ENCODE measurements around the gene PCBP2. TPM values are rescaled to one million over a fixed set of nuclear protein-coding genes. Genes with fewer than 3 reads are reported as not detected.

Gene PCBP2
- total RNA-seq, 1 donor from 2014 or later, result 1,001 TPM

DNA sequence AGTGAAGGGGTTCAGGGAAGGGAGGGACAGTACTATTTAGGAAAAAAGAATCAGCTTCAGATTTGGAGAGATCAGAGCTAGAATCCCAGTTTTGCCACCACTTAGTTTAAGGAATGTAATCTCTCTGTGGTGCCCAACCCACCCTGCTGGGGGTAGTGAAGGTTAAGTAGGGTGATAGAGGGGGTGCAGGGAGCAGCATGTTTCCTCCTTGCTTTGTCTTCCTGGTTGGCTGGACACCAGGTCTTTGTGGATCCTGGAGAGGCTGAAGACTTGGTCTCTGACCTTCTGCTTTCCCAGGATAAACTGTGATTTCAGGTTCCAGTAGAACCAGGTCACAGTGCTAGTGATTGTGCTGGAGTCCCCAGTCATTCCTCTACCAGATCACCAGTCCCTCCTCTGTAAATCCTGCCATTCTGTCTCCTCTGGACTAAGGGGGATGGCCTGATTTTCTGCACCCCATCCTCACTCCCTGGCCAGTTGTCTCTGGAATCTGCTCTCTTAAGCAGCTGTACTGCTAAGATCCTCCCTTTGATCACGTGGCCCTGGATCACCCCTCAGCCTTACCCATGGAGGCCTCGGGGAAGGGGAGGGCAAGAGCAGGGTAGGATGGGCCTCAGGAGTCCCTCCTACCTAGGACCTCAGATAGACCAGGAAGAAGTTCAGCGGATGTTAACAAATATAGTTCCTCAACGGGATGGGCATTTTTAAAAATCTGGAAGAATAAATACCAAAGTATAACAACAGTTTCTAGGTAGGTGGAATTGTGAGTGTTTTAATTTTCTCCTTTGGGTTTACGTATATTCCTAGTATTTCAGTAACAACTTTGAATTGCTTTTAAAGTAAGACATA, 44.2 kb downstream of the PCBP2 start:
- intact Hi-C loops (cut with micrococcal nuclease), result no loop called here
- Mint-ChIP-seq H3K36me3 (ENCODE audit: low read depth) (peaks cover 3% of the 10 kb centered on the region), H3K27me3 (ENCODE audit: low read depth) (no peaks in the 10 kb centered on the region), H3K27ac (no peak overlapping the region), H3K9me3 (no peaks in the 10 kb centered on the region), H3K4me3 (ENCODE audit: low read depth) (no peak overlapping the region), H3K4me1 (ENCODE audit: low read depth) (peaks cover 33% of the 10 kb centered on the region)
- no peak for DNase-seq (ENCODE audit: low spot score)

DNA sequence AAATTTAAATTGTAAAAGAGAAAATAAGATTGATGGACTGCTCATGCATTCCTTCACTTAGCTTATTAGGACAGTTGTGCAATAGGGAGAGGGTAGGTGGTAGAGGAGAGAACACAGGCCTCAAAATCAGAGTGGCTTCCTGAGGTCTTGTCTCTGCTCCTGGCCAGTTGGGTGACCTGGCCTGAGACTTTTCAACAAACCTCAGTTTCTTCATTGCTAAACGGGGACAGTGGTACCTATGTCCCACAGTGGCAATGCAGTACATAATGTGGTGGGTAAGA, 44.8 kb downstream of the PCBP2 start:
- no peak for DNase-seq (ENCODE audit: low spot score)
- Mint-ChIP-seq H3K4me3 (ENCODE audit: low read depth) (no peak overlapping the region), H3K36me3 (ENCODE audit: low read depth) (peaks cover 3% of the 10 kb centered on the region), H3K4me1 (ENCODE audit: low read depth) (peaks cover 33% of the 10 kb centered on the region), H3K9me3 (no peaks in the 10 kb centered on the region), H3K27me3 (ENCODE audit: low read depth) (no peaks in the 10 kb centered on the region), H3K27ac (no peak overlapping the region)
- intact Hi-C loops (cut with micrococcal nuclease), result no loop called here

DNA sequence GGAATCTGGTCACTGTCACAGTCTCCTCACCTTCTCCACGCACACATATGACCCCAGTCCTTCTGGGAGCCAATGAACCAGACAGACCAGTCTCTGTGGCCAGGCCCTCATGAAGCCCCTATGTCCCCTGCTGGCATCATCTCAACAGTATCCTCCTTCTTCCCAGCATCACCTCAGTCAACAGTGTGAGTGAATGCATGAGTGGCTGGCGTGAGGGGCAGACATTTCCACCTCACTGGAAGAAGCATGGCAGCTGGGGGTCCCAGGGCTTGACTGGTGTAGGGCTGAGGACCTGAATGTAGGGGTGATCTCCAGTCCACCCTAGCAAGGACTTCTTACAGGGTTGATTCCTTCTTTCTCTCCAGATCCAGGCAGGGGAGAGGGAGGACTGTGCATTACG, 45.6 kb downstream of the PCBP2 start:
- Mint-ChIP-seq H3K27me3 (ENCODE audit: low read depth) (no peaks in the 10 kb centered on the region), H3K36me3 (ENCODE audit: low read depth) (peaks cover 3% of the 10 kb centered on the region), H3K4me3 (ENCODE audit: low read depth) (peak overlapping the region; percentile 1), H3K9me3 (no peaks in the 10 kb centered on the region), H3K27ac (no peak overlapping the region), H3K4me1 (ENCODE audit: low read depth) (peaks cover 38% of the 10 kb centered on the region)
- intact Hi-C loops (cut with micrococcal nuclease), result no loop called here
- no peak for DNase-seq (ENCODE audit: low spot score)

DNA sequence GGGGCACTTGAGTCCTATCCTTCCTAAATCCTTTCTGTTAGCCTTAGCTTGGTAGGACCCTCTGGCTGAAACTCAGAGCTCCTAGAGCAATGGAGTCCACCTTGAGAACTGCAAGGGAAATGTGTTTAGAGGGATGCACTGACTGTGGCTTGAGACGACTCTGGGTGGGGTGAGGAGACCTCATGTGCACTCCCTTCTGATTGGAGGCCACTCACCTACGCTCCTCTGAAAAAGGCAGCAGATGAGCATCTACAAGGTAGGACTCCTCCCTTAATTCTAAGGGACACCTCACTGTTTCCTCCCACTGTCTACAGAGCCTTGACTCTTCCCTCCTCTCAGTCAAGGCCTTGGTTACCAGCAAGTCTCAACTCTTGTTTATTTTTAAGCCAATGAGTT, 46.3 kb downstream of the PCBP2 start:
- Mint-ChIP-seq H3K27ac (peak overlapping the region; percentile 80), H3K36me3 (ENCODE audit: low read depth) (peaks cover 3% of the 10 kb centered on the region), H3K4me3 (ENCODE audit: low read depth) (peak overlapping the region; percentile 90), H3K4me1 (ENCODE audit: low read depth) (peaks cover 35% of the 10 kb centered on the region), H3K27me3 (ENCODE audit: low read depth) (no peaks in the 10 kb centered on the region), H3K9me3 (no peaks in the 10 kb centered on the region)
- intact Hi-C loops (cut with micrococcal nuclease), result no loop called here
- DNase-seq (ENCODE audit: low spot score), result no peak

DNA sequence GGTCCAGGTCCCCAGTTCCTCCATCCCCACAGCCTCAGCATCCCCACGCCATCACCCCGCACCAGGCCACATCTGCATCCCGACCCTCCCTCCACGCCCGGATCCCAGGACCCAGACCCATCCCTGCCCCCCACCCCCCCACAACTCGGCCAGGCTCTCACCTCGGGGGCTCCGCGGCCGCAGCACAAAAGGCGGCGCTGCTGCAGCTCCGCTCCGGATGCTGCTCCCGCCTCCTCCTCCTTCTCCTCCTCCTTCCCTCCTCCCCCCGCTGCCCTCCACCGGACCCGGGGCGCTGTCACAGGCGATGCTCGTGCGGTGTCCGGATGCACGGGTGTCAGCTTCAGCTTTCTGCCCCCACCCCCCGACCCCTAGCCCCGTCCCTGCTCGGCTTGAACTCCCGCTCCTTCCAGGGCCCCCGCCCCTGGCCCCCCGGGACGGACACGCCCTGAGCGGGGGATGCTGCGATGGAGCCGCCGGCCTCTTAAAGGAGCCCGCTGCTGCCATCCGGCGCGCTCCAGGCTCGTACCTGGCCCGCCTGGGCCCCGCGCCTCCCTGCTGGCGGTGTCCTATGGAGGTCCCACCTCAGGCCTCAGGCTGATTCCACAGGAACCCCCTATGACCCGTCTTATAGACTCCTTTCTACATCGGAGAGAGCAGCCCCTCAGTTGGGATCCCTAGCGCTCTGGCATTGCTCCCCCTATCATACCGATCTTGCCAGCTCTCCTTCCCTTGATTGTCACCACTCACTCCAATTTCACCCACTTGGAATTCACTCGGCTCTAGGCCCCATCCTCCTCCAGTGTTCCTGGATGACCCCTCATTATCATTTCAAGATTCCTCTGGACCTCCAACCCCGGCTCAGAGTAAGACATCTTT, 47.6 kb downstream of the PCBP2 start, which contains the start of gene MAP3K12:
TSS of gene MAP3K12 (minus strand) at position 193 of the 876 bp plus-strand sequence. CDS start 12,067 bp downstream, outside the sequence.
- peak within 1 kb of the TSS; percentile 90 for H3K4me3 Mint-ChIP-seq (ENCODE audit: low read depth)
- H3K9me3 Mint-ChIP-seq, result no peaks in the 10 kb centered on the region
- H3K27ac Mint-ChIP-seq, result peak within 1 kb of the TSS; percentile 98
- intact Hi-C loops (cut with micrococcal nuclease), result loop anchor here (2.0 to 10.0 kb wide), 2 partner anchors 119 to 295 kb away; partner anchors contain the start of genes ITGB7 and SP1
- H3K27me3 Mint-ChIP-seq (ENCODE audit: low read depth), result no peaks in the 10 kb centered on the region
- DNase-seq (ENCODE audit: low spot score), result peak; percentile 66
- H3K4me1 Mint-ChIP-seq (ENCODE audit: low read depth), result peaks cover 27% of the 10 kb centered on the region
- peaks cover 4% of the 10 kb centered on the region for H3K36me3 Mint-ChIP-seq (ENCODE audit: low read depth)

DNA sequence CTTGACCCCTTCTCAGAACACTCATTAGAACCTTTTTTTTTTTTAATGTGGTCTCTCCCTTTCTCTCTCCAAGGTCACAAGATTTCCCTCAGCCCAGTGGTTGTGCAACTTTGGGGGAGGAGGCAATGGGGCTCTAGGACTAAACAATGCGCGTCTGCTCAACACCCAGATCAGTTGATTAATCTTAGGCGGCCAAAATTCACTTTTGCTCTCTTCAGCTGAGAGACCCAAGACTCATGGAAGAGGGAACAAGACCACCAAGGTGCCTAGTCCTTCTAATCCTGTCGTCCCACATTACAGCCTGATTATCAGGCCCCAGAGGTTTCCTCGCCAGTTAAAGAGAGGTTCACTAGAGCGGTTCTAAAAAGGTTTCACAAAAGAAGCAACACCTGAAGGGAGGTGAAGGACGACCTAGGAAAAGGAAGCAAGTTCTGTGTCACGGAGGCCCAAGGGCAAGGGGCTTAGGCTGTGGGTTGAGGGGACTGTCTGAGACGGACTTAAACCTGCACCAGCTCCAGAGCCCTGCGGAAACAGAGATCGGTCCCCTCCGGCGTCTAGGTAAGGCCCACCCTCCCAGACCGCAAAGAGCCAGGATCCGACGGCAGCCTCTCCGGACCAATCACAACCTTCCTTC, 48.4 kb downstream of the PCBP2 start:
- no peaks in the 10 kb centered on the region for H3K27me3 Mint-ChIP-seq (ENCODE audit: low read depth)
- DNase-seq (ENCODE audit: low spot score), result peak; percentile 32
- H3K36me3 Mint-ChIP-seq (ENCODE audit: low read depth), result peaks cover 9% of the 10 kb centered on the region
- H3K27ac Mint-ChIP-seq, result peak overlapping the region; percentile 98
- no peaks in the 10 kb centered on the region for H3K9me3 Mint-ChIP-seq
- intact Hi-C loops (cut with micrococcal nuclease), result loop anchor here (2.0 to 10.0 kb wide), 2 partner anchors 119 to 295 kb away; partner anchors contain the start of genes ITGB7 and SP1
- peaks cover 27% of the 10 kb centered on the region for H3K4me1 Mint-ChIP-seq (ENCODE audit: low read depth)
- H3K4me3 Mint-ChIP-seq (ENCODE audit: low read depth), result peak overlapping the region; percentile 90

DNA sequence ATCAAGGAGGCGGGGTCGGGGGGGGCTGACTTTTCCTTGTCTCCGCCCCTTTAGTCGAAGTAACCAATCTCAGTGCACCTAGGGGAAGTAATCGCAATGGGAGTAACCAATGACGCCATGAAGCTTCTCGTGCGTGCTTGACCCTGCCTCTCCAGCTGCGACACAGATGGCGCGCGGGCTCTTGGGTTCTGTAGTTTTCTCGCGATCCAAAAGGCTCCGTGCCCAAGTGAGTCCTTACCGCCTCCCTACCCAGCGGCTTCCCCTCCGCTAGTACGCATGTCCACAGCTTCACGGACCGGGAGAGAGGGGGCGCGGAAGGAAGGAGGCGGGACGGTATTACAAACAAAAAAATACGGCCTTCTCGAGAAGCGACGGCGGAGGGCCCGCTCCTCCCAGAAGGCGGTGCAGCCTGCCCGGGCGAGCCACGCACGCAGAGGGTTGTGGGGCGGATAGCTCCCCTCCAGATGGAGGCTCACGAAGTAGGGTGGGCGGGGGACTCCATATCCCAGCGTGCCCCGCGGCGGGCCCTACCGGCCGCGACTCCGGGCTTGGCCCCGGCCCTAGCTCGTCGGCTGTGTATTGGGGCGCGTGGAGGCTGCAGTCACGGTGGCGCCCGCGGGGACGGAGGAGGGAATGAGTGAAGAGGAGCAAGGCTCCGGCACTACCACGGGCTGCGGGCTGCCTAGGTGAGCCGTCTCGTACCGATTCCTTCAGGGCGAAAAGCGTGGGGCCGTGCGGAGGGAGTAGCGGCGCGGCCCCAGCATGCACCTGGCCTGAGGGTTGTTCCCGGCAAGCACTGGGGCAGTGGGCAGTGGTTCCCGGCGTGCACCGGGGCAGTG, 49.1 kb downstream of the PCBP2 start, which contains the start of gene TARBP2:
TSS of gene TARBP2 (plus strand) at position 508 of the 839 bp plus-strand sequence. CDS start at position 634, 126 bp downstream.
- Mint-ChIP-seq H3K4me3 (ENCODE audit: low read depth) (peak within 1 kb of the TSS; percentile 90), H3K9me3 (no peaks in the 10 kb centered on the region), H3K36me3 (ENCODE audit: low read depth) (peaks cover 15% of the 10 kb centered on the region), H3K27ac (peak within 1 kb of the TSS; percentile 98), H3K4me1 (ENCODE audit: low read depth) (peaks cover 27% of the 10 kb centered on the region), H3K27me3 (ENCODE audit: low read depth) (no peaks in the 10 kb centered on the region)
- intact Hi-C loops (cut with micrococcal nuclease), result loop anchor here (1.0 to 10.0 kb wide), 8 partner anchors 8 to 296 kb away; partner anchors contain the start of genes AAAS, ATF7, ATP5MC2 and ITGB7
- peak; percentile 94 for DNase-seq (ENCODE audit: low spot score)

DNA sequence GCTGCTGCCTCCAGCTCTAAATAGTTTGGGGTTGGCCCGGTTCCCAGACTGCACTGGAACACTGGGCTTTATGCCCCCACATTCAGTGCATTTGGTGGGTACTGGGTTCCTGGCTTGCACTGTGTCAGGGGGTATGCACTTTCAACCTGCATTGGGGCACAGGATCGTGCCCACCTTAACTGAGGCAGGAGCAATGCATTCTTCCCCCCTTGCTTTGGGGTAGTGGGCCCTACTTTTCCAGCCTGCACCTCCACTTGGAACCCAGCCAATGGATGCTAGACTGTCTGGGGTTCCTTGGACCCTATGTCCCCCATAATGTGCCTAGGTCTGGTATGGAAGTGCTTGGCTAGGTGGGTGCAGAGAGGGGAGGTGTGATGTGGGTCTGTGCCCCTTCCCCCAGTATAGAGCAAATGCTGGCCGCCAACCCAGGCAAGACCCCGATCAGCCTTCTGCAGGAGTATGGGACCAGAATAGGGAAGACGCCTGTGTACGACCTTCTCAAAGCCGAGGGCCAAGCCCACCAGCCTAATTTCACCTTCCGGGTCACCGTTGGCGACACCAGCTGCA, 49.8 kb downstream of the PCBP2 start:
- Mint-ChIP-seq H3K9me3 (no peaks in the 10 kb centered on the region), H3K4me1 (ENCODE audit: low read depth) (peaks cover 27% of the 10 kb centered on the region), H3K27me3 (ENCODE audit: low read depth) (no peaks in the 10 kb centered on the region), H3K36me3 (ENCODE audit: low read depth) (peaks cover 15% of the 10 kb centered on the region), H3K27ac (peak overlapping the region; percentile 98), H3K4me3 (ENCODE audit: low read depth) (peak overlapping the region; percentile 90)
- intact Hi-C loops (cut with micrococcal nuclease), result loop anchor here (1.0 to 10.0 kb wide), 8 partner anchors 8 to 297 kb away; partner anchors contain the start of genes AAAS, ATF7, ATP5MC2 and ITGB7
- no peak for DNase-seq (ENCODE audit: low spot score)

DNA sequence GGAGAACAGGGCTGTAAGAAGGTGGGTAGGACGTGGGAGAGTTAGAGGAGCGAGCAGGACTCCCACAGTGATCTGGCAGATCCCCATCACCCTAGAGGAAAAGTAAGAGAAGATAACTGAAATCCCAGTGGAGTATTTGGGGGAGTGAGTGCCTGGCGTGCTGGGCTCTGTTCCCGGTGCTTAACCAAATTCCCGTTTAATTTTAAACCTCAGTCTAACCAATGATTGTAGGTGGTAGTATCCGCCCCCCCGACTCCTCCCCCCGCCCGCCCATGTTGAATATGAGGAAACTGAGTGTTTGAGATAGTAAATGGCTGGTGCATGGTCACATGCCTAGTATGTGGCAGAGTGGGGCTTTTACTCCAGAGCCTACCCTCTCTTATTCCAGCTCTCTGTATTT, 50.4 kb downstream of the PCBP2 start:
- Mint-ChIP-seq H3K27ac (peak overlapping the region; percentile 98), H3K9me3 (no peaks in the 10 kb centered on the region), H3K4me1 (ENCODE audit: low read depth) (peaks cover 27% of the 10 kb centered on the region), H3K36me3 (ENCODE audit: low read depth) (peaks cover 15% of the 10 kb centered on the region), H3K4me3 (ENCODE audit: low read depth) (peak overlapping the region; percentile 90), H3K27me3 (ENCODE audit: low read depth) (no peaks in the 10 kb centered on the region)
- intact Hi-C loops (cut with micrococcal nuclease), result loop anchor here (10.0 kb wide), 1 partner anchor 298 kb away; the partner anchor contains the start of gene ITGB7
- no peak for DNase-seq (ENCODE audit: low spot score)

DNA sequence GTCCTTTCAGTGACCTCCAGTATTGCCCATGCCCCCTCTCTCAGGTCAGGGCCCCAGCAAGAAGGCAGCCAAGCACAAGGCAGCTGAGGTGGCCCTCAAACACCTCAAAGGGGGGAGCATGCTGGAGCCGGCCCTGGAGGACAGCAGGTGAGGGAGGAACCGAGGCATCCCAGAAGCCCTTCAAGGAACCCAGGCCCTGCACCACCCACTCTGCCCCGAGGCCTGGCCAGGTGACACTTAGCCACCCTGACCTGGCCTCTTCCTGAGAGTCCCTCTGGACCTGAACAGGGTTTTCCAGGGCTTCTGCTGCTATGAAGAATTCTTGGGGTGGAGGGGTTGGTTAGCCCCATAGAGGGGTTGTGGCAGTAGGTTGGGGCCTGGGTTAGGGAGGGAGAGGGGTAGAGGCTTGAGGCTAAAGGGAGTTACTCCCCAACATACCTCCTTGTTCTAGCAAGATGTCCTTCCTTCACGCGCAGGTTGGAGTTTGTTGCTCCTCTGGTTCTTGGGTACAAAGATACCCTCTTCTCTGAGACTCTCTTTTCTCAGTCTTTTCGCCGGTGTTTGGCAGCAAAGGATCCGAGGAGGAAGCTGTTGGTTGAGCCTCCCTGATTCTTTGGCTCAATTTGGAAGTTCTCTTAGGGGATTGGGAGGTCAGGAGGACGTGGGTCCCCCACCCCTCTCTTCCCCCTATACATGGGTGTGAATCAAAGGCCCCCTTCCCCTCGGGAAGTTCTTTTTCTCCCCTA, 51.3 kb downstream of the PCBP2 start:
- Mint-ChIP-seq H3K36me3 (ENCODE audit: low read depth) (peaks cover 15% of the 10 kb centered on the region), H3K4me3 (ENCODE audit: low read depth) (peak overlapping the region; percentile 26), H3K9me3 (no peaks in the 10 kb centered on the region), H3K4me1 (ENCODE audit: low read depth) (peaks cover 21% of the 10 kb centered on the region), H3K27me3 (ENCODE audit: low read depth) (no peaks in the 10 kb centered on the region), H3K27ac (no peak overlapping the region)
- intact Hi-C loops (cut with micrococcal nuclease), result loop anchor here (10.0 kb wide), 1 partner anchor 298 kb away; the partner anchor contains the start of gene ITGB7
- DNase-seq (ENCODE audit: low spot score), result no peak
